HG02943 (cell line): ENCODE results near the gene IL1RL1.

Experiments used
- ATAC-seq: cut with Tn5 transposase; IDR thresholded peaks from one replicate; pipeline ENCODE4 v1.9.1; 2021; ENCODE audit warnings: mild to moderate bottlenecking, low read depth, moderate library complexity; ENCODE audit not compliant: unreplicated experiment

The IL1RL1 gene

DNA sequence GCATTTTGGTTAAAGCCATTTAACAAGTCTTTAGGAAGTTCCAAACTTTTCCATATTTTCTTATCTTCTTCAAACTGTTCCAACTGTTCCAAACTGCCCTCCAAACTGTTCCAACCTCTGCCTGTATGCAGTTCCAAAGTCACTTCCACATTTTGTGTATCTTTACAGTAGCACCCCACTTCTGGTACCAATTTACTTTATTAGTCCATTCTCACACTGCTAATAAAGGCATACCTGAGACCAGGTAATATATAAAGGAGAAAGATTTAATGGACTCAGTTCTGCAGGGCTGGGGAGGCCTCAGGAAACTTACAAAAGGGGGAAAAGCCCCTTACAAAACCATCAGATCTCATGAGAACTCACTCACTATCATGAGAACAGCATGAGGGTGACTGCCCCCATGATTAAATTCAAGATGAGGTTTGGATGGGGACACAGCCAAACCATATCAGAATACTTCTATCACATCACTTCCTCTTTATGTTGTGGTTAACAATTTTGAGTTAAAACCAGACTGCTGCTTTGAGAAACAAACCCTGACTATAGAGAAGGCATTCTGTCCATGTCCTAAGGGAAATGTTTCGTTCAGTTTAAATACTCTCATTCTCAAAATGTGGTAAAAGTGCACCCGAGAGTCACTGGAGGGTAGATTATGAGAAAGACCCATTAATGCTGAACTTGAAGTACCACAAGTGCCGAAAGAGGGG is 55.2 kb downstream of the IL1RL1 start:
- ATAC-seq, result no peak

DNA sequence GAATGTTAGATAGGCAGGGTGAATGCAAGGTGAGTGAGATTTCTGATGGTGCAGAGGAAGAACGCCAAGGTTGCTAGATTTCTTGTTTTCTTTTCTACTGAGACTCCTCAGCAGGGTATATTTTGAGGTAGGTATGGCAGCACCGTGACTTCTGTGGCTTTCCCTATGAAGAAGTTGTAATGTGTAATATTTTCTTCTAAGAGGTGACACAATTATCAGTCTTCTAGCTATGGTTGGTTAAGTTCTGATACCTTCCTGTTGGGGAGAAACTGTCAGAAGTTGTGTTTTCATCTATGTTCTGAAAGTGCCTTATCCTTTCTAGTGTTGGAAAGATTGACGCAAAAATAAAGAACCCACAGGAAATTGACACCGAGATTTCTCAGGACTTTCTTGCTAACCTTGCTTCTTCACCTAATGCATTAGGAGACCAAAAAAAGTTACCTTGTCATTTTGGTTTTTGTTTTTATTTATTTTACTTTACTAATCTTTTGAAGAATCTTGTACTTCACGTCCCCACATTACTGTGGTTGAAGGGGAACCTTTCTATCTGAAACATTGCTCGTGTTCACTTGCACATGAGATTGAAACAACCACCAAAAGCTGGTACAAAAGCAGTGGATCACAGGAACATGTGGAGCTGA is 56.1 kb downstream of the IL1RL1 start:
- ATAC-seq, result no peak

DNA sequence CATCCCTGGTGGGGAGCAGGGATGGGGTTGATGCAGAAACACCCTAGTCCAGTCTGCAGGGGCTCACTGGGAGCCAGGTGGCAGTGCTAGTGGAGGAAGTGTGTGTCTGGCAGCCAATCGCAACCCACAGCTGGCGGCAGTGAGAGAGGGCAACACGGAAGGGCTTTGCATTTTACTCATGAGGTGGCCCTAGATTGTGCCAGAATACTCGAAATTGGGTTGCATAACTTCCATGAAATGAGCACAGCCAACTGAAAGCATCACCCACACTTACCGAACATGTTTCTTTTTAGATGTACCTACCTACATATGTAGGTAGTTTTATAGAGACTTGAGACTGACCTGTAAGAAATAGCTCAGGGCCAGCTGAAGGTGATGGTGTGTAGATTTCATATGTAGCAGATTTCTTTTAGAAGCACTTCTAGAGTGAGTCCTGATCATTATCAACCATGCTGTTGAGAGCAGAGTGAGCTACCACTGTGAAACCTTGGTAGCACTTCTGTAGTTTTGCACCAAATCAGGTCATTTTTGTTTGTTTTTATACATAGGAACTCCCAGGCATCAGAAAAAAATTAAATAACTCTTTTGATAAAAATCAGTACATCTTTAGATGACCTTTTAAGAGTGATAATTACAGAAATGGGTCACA is 57.2 kb downstream of the IL1RL1 start:
- no peak for ATAC-seq

DNA sequence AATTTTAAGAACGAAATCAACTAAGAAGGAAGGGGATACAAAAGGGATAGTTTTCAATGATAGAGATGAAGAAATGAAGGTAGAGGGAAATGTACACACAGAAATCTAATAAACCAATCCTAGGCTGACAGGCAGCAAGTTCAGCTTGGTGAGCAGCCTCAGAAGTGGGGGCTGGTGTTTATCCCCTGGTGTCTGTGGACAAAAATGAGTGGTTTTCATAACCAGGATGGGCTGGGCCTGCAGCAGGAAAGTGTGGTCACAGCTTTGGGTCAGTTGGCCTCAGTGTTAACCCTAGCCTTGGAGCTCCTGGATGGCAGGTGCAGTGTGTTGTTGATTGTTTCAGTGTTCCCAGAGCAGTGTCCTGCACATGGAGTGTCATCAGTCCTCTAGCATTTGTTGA is 58.5 kb downstream of the IL1RL1 start:
- ATAC-seq, result no peak

DNA sequence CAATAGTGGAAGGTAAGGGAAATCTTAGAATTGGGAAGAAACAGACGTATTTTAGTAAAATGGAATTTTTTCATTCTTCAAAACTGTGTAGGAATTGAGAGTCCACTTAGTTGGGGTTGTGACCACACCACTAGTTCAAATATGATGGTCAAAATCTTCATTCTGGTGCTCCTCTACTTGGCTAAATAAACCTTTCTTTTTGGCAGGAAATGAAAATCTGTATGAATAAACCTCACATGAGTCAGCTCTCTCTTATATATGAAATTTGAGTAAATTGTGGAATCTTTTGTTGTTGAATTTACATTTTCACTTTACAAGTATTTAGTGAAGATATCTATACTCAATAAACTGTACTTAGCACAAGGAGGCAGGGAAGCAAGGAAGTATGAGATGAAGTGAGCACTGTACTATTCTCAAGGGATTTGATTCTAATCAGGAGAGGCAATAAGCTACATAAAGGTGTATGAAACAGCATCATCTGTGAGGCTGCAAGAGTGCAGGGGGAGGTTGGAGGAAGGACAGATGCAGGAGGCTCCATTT is 64.8 kb downstream of the IL1RL1 start:
- ATAC-seq, result no peak

DNA sequence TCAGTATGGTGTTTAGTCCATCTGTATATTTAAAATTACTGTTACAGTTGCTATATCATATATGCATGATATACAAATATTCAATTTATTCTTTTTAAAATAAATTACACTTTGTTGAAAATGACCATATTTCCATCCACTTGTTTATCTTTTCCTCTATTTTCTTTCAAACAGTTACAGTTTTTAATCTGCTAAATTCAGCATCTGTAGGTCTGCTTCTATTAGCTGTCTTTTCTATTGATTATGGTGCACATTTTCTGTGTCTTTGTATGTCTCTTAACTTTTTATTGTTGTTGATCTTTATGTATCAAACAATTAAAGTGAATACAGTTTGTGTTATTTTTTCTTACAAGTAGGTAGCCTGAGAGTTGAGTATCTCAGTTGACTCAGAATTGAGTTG is 72.4 kb downstream of the IL1RL1 start:
- no peak for ATAC-seq

DNA sequence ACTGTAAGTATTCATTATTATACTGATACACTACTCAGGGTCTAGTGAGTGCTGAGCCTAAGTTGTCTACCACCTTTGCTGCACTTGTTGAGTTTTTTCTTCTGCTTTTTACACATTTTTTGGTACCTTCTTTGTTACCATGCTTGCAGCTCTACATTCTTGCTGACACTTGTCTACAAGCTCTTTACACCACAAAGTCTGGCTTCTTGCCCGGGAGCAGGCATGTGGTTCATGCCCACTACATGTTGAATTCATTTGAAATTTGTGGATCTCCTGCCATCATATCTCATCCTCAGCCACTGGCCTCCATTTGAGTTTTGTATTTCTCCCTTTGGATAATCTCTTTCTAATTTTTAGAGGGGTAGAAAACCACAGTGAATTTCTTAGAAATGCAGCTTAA is 74.2 kb downstream of the IL1RL1 start:
- ATAC-seq, result no peak

DNA sequence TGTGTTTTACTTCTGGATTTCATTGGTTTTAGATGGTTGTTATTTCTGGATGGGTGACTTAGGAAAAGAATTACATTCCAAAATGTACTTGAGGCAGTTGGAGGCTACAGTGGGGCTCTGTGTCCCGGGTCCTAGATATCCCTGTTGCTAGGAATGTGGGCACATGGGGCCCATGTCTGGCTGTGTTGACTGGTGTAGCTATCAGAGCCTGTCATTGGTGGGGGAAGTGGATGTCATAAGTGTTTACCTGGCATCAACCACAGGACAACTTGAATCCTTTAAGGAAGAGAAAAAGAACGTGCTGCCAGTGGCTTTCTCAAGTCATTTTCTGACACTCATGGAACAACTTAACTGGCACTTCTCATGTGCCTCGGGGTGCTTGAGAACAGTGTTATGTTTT is 74.6 kb downstream of the IL1RL1 start:
- no peak for ATAC-seq

DNA sequence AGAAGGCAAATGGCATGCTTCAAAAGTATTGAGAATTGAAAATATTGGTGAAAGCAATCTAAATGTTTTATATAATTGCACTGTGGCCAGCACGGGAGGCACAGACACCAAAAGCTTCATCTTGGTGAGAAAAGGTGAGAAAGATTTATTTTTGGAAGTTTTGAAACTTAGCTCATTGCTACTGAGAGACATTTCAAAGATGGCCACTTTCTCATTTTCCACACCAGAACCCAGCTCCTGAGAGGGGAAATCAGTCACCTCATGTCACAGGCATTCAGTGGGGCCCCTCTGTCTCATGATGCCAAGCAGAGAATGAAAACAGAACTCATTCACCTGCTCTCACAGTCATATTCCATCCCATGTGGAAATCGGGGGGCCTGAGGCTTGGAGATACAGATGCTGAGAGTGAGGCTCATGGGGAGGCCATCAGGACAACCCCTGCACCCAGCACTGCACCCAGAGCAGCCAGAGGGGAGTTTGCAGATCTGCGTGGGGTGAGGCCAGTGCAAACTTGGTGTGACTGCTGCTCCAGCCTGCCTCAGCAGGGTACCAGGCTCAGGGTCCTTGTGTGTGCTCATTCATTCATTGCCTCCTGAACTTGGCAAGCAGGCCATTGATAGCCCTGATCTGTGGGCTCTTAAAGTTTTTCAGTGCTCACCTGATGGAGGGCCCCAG is 75.6 kb downstream of the IL1RL1 start:
- no peak for ATAC-seq

DNA sequence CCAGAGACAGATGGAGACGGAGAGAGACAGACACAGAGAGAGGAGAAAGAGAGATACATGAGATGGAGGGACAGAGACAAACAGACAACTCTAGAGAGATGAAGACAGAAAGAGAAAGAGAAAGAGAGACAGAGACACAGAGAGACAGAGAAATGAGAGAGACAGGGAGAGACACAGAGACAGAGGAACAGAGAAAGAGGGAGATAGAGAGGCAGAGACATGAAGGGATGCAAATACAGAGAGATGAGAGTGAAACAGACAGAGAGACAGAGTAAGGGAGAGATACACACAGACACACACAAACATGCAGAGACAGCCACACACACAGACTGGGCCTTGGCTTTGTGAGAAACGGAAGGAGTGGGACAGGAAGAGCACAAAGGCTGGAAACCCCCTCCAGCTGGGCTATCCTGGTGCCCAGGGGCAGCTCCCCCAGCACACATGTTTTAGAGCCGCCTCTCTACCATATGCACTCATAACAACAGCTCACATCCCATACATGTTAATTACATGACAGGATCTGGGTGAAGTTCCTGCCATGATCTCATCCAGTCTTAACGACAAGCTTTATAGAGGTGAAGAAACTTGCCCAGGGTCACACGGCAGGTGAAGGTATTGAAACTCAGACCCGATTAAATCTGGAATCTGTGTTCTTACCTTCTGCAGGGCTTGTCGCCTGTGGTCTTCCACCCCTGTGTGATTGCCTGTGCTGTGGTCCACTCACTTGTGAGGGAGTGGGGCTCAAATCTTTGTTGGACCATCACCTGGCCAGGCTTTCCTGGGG is 76.6 kb downstream of the IL1RL1 start:
- no peak for ATAC-seq

DNA sequence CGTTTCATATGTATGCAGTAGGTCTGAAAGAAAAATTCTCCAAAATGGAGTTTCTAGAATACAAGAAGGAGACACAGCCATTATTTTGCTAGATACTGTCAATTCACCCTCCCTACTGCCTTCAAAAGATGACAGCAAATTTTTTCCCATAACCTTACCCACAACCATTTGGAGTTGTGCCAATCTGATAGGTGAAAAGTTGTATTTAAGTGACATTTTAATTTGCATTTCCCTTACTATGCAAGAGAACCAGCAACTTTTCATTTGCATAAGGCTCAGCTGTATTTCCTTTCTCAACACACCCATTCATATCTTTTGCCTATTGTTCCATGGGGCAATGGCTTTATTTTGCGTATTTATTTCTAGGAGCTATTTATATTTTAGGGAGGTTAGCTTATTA is 80.2 kb downstream of the IL1RL1 start:
- ATAC-seq, result no peak

DNA sequence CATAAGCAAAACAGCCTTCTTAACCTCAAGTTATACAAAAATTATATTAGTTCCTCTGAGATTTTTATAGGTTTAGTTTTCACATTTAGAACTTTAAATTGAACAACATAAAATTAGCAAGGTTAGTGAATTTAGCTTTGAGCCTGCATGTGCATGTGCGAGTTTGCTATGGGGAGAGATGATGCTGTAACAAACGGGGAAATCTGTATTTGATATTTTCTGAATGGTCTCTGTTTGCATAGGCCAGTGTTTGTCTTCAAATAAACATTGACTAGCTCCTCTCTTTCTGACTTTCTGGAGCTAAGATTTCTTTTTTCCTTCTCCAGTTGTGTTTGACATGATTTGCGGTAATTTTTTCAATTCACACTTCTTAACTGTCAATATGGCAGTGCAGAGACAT is 80.7 kb downstream of the IL1RL1 start:
- no peak for ATAC-seq

DNA sequence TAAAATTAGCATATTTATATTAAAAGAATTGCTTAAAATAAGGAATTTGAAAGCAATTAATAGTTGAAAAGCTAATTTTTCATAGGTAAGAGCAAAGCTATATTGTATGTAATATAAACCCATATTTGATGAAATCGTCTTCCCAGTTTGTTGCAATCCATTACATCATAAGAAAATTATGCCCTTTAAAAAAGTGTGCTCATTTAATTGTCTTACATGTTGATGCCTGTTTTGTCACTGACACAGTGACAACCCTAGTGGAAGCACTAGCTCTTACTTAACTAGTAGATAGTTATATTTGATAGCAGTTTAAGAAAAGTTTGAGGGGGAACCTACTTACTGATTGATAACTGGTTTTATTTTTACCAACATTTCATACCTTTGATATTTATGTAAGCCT is 81.6 kb downstream of the IL1RL1 start:
- no peak for ATAC-seq

DNA sequence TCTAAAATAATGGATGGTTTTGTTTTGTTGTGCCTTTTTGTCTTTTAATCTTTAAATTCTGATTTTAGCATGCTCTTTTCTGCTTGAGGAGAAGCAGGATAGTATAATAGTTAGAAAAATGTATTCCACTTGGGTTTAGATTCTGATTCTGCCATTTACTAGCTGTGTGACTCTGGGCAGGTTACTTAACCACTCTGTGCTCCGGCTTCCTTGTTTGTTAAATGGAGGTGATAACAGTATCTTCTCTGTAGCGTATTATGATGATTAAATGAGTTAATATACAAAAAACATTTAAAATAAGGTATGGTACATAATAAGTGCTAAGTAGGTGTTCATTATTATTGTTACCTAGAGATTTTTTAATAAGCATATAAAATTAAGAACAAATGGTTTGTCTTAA is 84.6 kb downstream of the IL1RL1 start:
- ATAC-seq, result no peak

DNA sequence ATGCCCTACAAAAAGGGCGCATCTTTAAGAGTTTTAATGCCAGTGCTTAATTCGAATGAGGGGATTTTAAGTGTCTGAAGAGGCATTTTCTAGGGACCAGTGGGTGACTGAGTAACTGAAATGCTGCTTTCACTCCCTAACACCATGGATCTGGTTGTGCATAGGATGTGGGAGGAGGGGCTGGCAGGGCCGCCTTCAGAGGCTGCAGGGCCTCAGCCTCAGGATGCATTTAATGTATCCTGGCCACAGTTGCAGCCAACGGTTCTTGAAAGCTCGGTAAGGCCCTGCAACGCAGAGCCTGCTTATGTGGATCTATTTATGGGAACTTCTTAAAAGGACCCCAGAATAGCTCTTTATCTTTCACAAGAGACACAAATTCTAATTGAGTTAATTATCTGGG is 85.8 kb downstream of the IL1RL1 start:
- no peak for ATAC-seq

DNA sequence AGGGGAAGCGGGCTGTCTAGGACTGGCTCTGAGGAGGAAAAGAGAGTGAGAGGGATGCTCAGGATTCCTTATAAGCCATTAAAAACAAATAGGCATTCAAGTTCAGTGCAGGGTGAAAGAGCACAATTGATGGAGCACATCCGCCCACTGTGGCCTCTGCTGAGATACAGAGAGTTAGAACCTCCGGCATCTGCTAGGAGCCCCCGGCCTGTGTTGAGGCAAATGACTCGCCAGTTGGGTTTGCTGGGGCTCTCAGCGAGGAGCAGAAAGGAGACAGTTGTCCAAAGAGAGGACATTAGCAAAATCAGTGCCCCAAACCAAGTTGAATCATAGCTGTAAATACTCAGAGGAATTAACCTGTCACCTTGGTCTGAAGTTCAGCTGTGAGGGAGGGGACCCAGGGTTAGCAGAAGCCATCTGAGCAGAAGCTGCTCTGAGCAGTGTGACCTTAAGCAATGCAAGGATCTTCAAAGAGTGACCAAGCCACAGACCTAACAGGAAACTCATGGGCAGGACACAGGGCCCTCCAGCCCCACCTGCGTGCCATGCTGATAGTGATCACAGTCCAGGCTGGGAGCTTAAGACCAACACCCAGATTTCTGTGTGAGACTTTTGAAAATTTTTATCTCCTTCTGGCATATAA is 88.3 kb downstream of the IL1RL1 start:
- ATAC-seq, result no peak

DNA sequence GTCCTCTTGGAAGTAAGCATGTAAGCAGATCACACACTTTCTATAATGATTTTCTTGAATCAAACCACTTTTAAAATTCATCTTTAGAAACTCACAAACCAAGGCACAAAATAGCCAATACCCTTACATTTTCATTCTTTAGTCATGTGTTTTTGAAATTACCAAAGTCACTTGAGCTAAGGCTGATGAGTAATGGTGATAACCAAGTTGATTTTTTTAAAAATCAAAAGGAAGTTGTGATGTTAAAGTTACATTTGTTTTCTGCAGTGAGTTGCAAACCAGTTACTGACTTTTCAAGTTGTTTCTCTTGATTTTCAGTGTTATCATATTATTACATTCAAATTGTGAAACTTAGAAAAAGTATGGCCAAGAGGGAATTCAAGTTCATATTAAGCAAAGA is 90.1 kb downstream of the IL1RL1 start:
- ATAC-seq, result no peak
